ENCODE results near the gene MRTFA. TPM values are rescaled to one million over a fixed set of nuclear protein-coding genes. Genes with fewer than 3 reads are reported as not detected.

MRTFA gene
- total RNA-seq, 3 donors from 2014 or later = 32.4 to 45.3 (median 35.0) TPM

GRCh38 chr22:40582063-40582462, 54.5 kb downstream of the MRTFA start:
- DNase-seq (no peak), ATAC-seq (no peak)
- Histone ChIP-seq H3K36me3 (ENCODE audit: low read depth) (no peaks in the 10 kb centered on the region), H3K9me3 (no peaks in the 10 kb centered on the region), H3K4me3 (no peak overlapping the region), H3K4me1 (ENCODE audit: low read depth) (no peaks in the 10 kb centered on the region)
- no peak for TF ChIP-seq CTCF (IDR thresholded peaks at IDR 0.05)
- intact Hi-C loops (cut with DNase I, micrococcal nuclease) = no loop called here

GRCh38 chr22:40580631-40581030, 55.9 kb downstream of the MRTFA start:
- DNase-seq = no peak
- no peaks in the 10 kb centered on the region for H3K4me1 ChIP-seq (ENCODE audit: low read depth)
- TF ChIP-seq CTCF (IDR thresholded peaks at IDR 0.05) = no peak

DNA sequence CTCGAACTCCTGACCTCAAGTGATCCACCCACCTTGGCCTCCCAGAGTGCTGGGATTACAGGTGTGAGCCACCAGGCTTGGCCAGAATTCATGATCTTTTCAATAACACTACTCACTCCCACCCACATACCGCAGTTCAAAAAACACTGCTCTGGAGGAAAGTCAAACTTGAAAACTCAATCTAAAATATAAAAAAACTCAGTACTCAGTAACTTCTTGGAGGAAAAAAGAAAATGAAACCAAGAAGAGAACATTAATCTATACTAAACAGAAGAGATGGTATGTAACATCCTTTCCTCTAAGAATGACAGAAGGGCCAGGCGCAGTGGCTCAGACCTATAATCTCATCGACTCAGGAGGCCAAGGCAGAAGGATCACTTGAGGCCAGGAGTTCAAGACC, 58.3 kb downstream of the MRTFA start:
- intact Hi-C loops (cut with DNase I, micrococcal nuclease) = no loop called here
- TF ChIP-seq CTCF (IDR thresholded peaks at IDR 0.05) = no peak
- H3K4me1 ChIP-seq (ENCODE audit: low read depth) = no peaks in the 10 kb centered on the region
- no peaks in the 10 kb centered on the region for H3K36me3 ChIP-seq (ENCODE audit: low read depth)
- H3K9me3 ChIP-seq = no peaks in the 10 kb centered on the region
- ATAC-seq (no peak), DNase-seq (no peak)
- H3K4me3 ChIP-seq = no peak overlapping the region

More at GRCh38 chr22:40580631-40581030, 55.9 kb downstream of the MRTFA start:
- H3K9me3 ChIP-seq = no peaks in the 10 kb centered on the region
- no peaks in the 10 kb centered on the region for H3K36me3 ChIP-seq (ENCODE audit: low read depth)
- intact Hi-C loops (cut with DNase I, micrococcal nuclease) = no loop called here
- no peak overlapping the region for H3K4me3 ChIP-seq
- no peak for ATAC-seq

DNA sequence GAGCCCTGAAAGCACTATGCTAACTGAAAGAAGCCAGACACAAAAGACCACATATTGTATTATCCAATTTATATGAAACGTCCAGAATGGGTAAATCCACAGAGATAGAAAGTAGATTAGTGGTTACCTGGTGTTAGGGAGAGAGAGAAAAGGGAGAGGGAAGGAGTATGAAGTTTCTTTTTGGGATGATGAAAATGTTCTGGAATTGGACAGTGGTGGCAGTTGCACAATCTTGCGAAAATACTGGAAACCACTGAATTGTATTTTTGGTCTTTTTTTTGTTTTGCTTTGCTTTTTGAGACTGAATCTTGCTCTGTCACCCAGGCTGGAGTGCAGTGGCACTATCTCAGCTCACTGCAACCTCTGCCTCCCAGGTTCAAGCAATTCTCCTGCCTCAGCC, 63.5 kb downstream of the MRTFA start:
- ATAC-seq = no peak
- no peak overlapping the region for H3K4me3 ChIP-seq
- DNase-seq = no peak
- no peaks in the 10 kb centered on the region for H3K36me3 ChIP-seq (ENCODE audit: low read depth)
- no peaks in the 10 kb centered on the region for H3K4me1 ChIP-seq (ENCODE audit: low read depth)
- no peaks in the 10 kb centered on the region for H3K9me3 ChIP-seq
- no peak for TF ChIP-seq CTCF (IDR thresholded peaks at IDR 0.05)
- intact Hi-C loops (cut with DNase I, micrococcal nuclease) = no loop called here

DNA sequence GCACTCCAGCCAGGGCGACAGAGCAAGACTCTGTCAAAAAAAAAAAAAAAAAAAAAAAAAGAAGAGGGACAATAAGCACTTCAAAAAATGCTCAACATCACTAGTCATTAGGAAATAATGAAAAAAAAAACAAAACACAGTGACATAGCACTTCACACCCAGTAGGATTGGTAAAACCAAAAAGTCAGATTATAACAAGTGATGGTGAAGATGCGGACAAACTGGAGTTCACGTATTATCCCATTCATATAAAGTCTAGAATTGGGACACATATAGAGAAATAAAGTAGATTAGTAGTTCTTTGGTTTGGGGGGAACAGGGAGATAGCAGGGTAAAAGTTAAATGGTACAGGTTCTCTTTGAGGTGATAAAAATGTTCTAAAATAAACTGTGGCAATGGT, 64.6 kb downstream of the MRTFA start:
- H3K4me1 ChIP-seq (ENCODE audit: low read depth) = no peaks in the 10 kb centered on the region
- H3K36me3 ChIP-seq (ENCODE audit: low read depth) = no peaks in the 10 kb centered on the region
- DNase-seq = no peak
- intact Hi-C loops (cut with DNase I, micrococcal nuclease) = no loop called here
- H3K4me3 ChIP-seq = no peak overlapping the region
- TF ChIP-seq CTCF (IDR thresholded peaks at IDR 0.05) = no peak
- ATAC-seq = no peak
- no peaks in the 10 kb centered on the region for H3K9me3 ChIP-seq

DNA sequence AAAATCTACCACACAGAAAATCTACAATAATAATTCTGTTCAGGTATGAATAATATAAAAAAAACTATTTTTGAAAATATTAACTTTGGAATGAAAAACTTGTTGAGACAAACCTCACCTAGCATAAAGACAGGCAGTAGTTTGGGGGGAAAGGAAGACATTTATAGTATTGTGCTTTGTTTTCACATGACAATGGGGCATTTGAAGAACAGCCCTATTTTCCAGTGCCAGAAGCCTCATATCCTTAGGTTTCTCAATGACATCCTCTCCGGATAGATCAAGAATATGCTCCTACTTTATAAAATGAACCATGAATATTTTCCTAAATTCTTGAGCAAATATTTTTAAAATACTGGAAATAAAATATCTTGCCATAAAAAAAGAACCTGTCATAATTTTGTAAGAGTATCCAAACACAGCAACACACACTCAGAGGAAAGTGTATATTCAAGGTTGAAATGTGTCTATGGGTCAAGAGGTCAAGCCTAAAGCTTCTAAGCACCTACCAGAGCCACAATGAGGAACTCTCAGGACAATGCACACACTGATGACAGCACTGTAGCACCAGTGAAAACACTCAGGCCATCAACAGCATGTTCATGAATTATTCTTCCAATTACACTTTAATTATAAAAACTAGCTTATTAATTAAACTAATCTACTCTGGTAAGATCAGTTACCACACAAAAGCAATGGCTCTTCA, 68.7 kb downstream of the MRTFA start:
- Histone ChIP-seq H3K4me1 (ENCODE audit: low read depth) (no peaks in the 10 kb centered on the region), H3K4me3 (no peak overlapping the region), H3K9me3 (no peaks in the 10 kb centered on the region), H3K36me3 (ENCODE audit: low read depth) (no peaks in the 10 kb centered on the region)
- TF ChIP-seq CTCF (IDR thresholded peaks at IDR 0.05) = no peak
- DNase-seq (no peak), ATAC-seq (no peak)
- intact Hi-C loops (cut with DNase I, micrococcal nuclease) = no loop called here

All from mucosa of descending colon (tissue), 3 donors.